HCT116 (cell line): Measurements from ENCODE around the gene TTC17. TPM values are rescaled to one million over a fixed set of nuclear protein-coding genes. Genes with fewer than 3 reads are reported as not detected.
"Not testable (repeated sequence)": the region's sequence is repeated elsewhere in the genome, so short reads cannot be mapped to it uniquely, and the experiment has no call there.

Experiments
- ATAC-seq: fragments of 200-7000 bp; cut with Tn5 transposase; 2 replicates; pipeline ENCODE4 v1.9.1; 2020; ENCODE audit warnings: mild to moderate bottlenecking, moderate library complexity
- BruUV-seq: library from RNA; stranded (reverse); fragments of 400-500 nt; replicated peaks from 2 replicates; lab custom pipeline; 2021; lab: Mats Ljungman, UMichigan
- CTCF ChIA-PET: fragments of 300-600 bp; sonication (Branson Sonifier 250); formaldehyde crosslinking; loops from one replicate; lab custom pipeline; 2021; ENCODE audit warnings: antibody characterized with exemption; lab: Charles Lee
- POLR2A ChIA-PET: fragments of 300-600, 350-600 bp; sonication (Branson Sonifier 250); formaldehyde crosslinking; loops from one replicate; lab custom pipeline; 2021; ENCODE audit warnings: antibody characterized with exemption; lab: Charles Lee
- RAD21 ChIA-PET, 2 experiments: fragments of 300-600 bp; sonication (Branson Sonifier 250); formaldehyde crosslinking; loops; one replicate each; lab custom pipeline; 2023; ENCODE audit warnings: low total read pairs in 2 of 2; ENCODE audit not compliant: uncharacterized antibody in 2 of 2, unreplicated experiment in 2 of 2, low non-redundant PET in 1 of 2; lab: Charles Lee
- DNase-seq: peaks from one replicate; pipeline ENCODE4 v3.0.0-alpha.2; 2010; ENCODE audit warnings: low read depth, low spot score
- H2AFZ ChIP-seq: fragments of 200-600 bp; shearing (Covaris generic), sonication (generic); 2 replicates; pipeline ENCODE4 v1.6.1; 2017; ENCODE audit warnings: low read depth, mixed run types, mixed read lengths, antibody characterized with exemption, low read length; ENCODE audit not compliant: poor library complexity, severe bottlenecking
- H3K27ac ChIP-seq: 2 replicates; pipeline ENCODE4 v1.5.1; 2012; ENCODE audit warnings: low read depth, low read length
- H3K27me3 ChIP-seq: fragments of 200-600 bp; sonication (generic); 2 replicates; pipeline ENCODE4 v1.6.1; 2016; ENCODE audit warnings: mixed run types, low read length, mixed read lengths; ENCODE audit not compliant: insufficient read depth
- H3K36me3 ChIP-seq, 2 experiments: fragments of 200-500 bp in 1 of 2; fragments of 200-600 bp in 1 of 2; sonication (Bioruptor generic) in 1 of 2; sonication (generic) in 1 of 2; 2 replicates each; pipeline versions ENCODE4 v1.5.1 to v1.6.1; 2014 to 2016; ENCODE audit warnings: low read length in 2 of 2, inconsistent platforms in 1 of 2, mixed read lengths in 1 of 2, mixed run types in 1 of 2; ENCODE audit not compliant: insufficient read depth in 2 of 2, control insufficient read depth in 1 of 2
- H3K4me1 ChIP-seq, 2 experiments: fragments of 200-600 bp in 1 of 2; sonication (generic) in 1 of 2; 2 replicates each; pipeline versions ENCODE4 v1.5.1 to v1.6.1; 2012 to 2017; ENCODE audit warnings: low read length in 2 of 2, inconsistent platforms in 1 of 2, mild to moderate bottlenecking in 1 of 2, mixed read lengths in 1 of 2, mixed run types in 1 of 2, moderate library complexity in 1 of 2; ENCODE audit not compliant: insufficient read depth in 2 of 2, control insufficient read depth in 1 of 2
- H3K4me2 ChIP-seq: fragments of 200-600 bp; sonication (generic); 2 replicates; pipeline ENCODE4 v1.6.1; 2017; ENCODE audit warnings: mixed run types, low read length, mixed read lengths
- H3K4me3 ChIP-seq, 2 experiments: fragments of 200-600 bp in 1 of 2; sonication (generic) in 1 of 2; replicated peaks in 1 of 2; 2 replicates each; pipeline ENCODE4 v1.5.1; 2011 to 2016; ENCODE audit warnings: low read length in 2 of 2, control low read depth in 1 of 2, low read depth in 1 of 2, mild to moderate bottlenecking in 1 of 2, mixed read lengths in 1 of 2, mixed run types in 1 of 2
- H3K79me2 ChIP-seq: fragments of 200-600 bp; sonication (generic); 2 replicates; pipeline ENCODE4 v1.6.1; 2017; ENCODE audit warnings: mild to moderate bottlenecking, mixed run types, low read length, moderate library complexity, mixed read lengths; ENCODE audit not compliant: insufficient read depth
- H3K9ac ChIP-seq: fragments of 200-600 bp; sonication (generic); 2 replicates; pipeline ENCODE4 v1.6.1; 2016; ENCODE audit warnings: low read length, mixed read lengths
- H3K9me2 ChIP-seq: fragments of 200-600 bp; sonication (generic), shearing (Covaris generic); 2 replicates; pipeline ENCODE4 v1.6.1; 2017; ENCODE audit warnings: mixed run types, mild to moderate bottlenecking, moderate library complexity; ENCODE audit not compliant: insufficient read depth
- H3K9me3 ChIP-seq, 2 experiments: fragments of 200-500 bp in 1 of 2; fragments of 200-600 bp in 1 of 2; sonication (Bioruptor generic) in 1 of 2; sonication (generic) in 1 of 2; 2 replicates each; pipeline ENCODE4 v1.6.1; 2014 to 2017; ENCODE audit warnings: low read length in 2 of 2, mixed read lengths in 2 of 2, inconsistent platforms in 1 of 2, low read depth in 1 of 2, mild to moderate bottlenecking in 1 of 2, mixed run types in 1 of 2, moderate library complexity in 1 of 2; ENCODE audit not compliant: control insufficient read depth in 1 of 2, insufficient read depth in 1 of 2
- H4K20me1 ChIP-seq: fragments of 200-600 bp; sonication (generic), shearing (Covaris generic); 2 replicates; pipeline ENCODE4 v1.6.1; 2017; ENCODE audit warnings: mixed run types, mild to moderate bottlenecking, moderate library complexity; ENCODE audit not compliant: insufficient read depth
- ATF3 ChIP-seq: IDR thresholded peaks from 2 replicates; pipeline ENCODE4 v1.6.1; 2012
- POLR2AphosphoS5 ChIP-seq: IDR thresholded peaks from 2 replicates; pipeline ENCODE4 v1.6.1; 2011; ENCODE audit warnings: mild to moderate bottlenecking, low read depth, low read length, moderate library complexity
- REST ChIP-seq: IDR thresholded peaks from 2 replicates; pipeline ENCODE4 v1.6.1; 2012; ENCODE audit warnings: low read depth
- TCF7L2 ChIP-seq: IDR thresholded peaks from 2 replicates; pipeline ENCODE4 v1.7.0; 2011; ENCODE audit warnings: borderline replicate concordance, inconsistent platforms; ENCODE audit not compliant: insufficient read depth, insufficient read length; ENCODE audit errors: extremely low read depth
- intact Hi-C: fragments of 100-400 bp; cut with micrococcal nuclease; formaldehyde crosslinking; loops from 2 replicates; pipeline ENCODE4 v1.10.0; 2022
- total RNA-seq: library from RNA; stranded (reverse); gene quantifications from one replicate; pipeline ENCODE4 v1.2.1, GENCODE V29; 2021; ENCODE audit not compliant: unreplicated experiment

Gene TTC17
- total RNA-seq, 1 experiment from 2014 or later, result 51.6 TPM

GRCh38 chr11:43341159-43341558, 17.6 kb upstream of the TTC17 start (continued):
- TF ChIP-seq REST (no peak), POLR2AphosphoS5 (no peak), TCF7L2 (no peak), ATF3 (no peak)

- ATAC-seq, H2AFZ ChIP-seq, H3K27ac ChIP-seq, POLR2A ChIA-PET, H3K9me3 ChIP-seq, DNase-seq, CTCF ChIA-PET, H3K9ac ChIP-seq, H3K4me1 ChIP-seq, H3K79me2 ChIP-seq, H3K9me2 ChIP-seq, intact Hi-C loops, H3K4me2 ChIP-seq, H3K27me3 ChIP-seq, RAD21 ChIA-PET, H3K4me3 ChIP-seq, H3K36me3 ChIP-seq, H4K20me1 ChIP-seq, BruUV-seq: not testable (repeated sequence)
These were observed 7.3 kb upstream of the TTC17 start for GRCh38 chr11:43351426-43351825.
